OCI-M2 (cell line): ENCODE data around the gene OR10V1.

Experiments used
- DNase-seq: peaks from one replicate; lab custom pipeline; 2025; ENCODE audit not compliant: unreplicated experiment; lab: John Stamatoyannopoulos, UW

Gene OR10V1

GRCh38 chr11:59713745-59714144, at the start of gene OR10V1:
Gene OR10V1 (minus strand): TSS chr11:59713845. CDS start chr11:59713845, 0 bp downstream.
- DNase-seq = no peak

- no peak for DNase-seq
Measured at GRCh38 chr11:59761993-59762392, 48.3 kb upstream of the OR10V1 start.

- DNase-seq = no peak
Measured at GRCh38 chr11:59760771-59761170, 47.1 kb upstream of the OR10V1 start.

GRCh38 chr11:59759900-59760299, 46.3 kb upstream of the OR10V1 start:
- DNase-seq = no peak

GRCh38 chr11:59758401-59759037, 44.9 kb upstream of the OR10V1 start:
- no peak for DNase-seq

- no peak for DNase-seq
Measured at GRCh38 chr11:59756845-59757244, 43.2 kb upstream of the OR10V1 start.

GRCh38 chr11:59756558-59756840, 42.9 kb upstream of the OR10V1 start:
- no peak for DNase-seq

GRCh38 chr11:59755701-59756557, 42.3 kb upstream of the OR10V1 start:
- DNase-seq = no peak

- no peak for DNase-seq
Measured at GRCh38 chr11:59754859-59755700, 41.4 kb upstream of the OR10V1 start, which contains the start of gene STX3. Gene STX3 (plus strand): TSS chr11:59755376. CDS start chr11:59755606, 230 bp downstream.

GRCh38 chr11:59754494-59754858, 40.8 kb upstream of the OR10V1 start:
- no peak for DNase-seq

GRCh38 chr11:59753650-59754493, 40.2 kb upstream of the OR10V1 start:
- peak; percentile 33 for DNase-seq

- no peak for DNase-seq
Measured at GRCh38 chr11:59746111-59746510, 32.5 kb upstream of the OR10V1 start.

- no peak for DNase-seq
Measured at GRCh38 chr11:59730896-59731565, 17.4 kb upstream of the OR10V1 start.

- DNase-seq = no peak
Measured at GRCh38 chr11:59729834-59730233, 16.2 kb upstream of the OR10V1 start.

GRCh38 chr11:59728913-59729312, 15.3 kb upstream of the OR10V1 start:
- no peak for DNase-seq

GRCh38 chr11:59728154-59728553, 14.5 kb upstream of the OR10V1 start:
- no peak for DNase-seq

- no peak for DNase-seq
Measured at GRCh38 chr11:59727426-59727825, 13.8 kb upstream of the OR10V1 start.

- DNase-seq = no peak
Measured at GRCh38 chr11:59724066-59724465, 10.4 kb upstream of the OR10V1 start.

GRCh38 chr11:59719556-59719955, 5.9 kb upstream of the OR10V1 start:
- DNase-seq = no peak

GRCh38 chr11:59716051-59716450, 2.4 kb upstream of the OR10V1 start:
- no peak for DNase-seq
